Astrocyte of the cerebellum (primary cell): Measurements from ENCODE around the gene SMIM33.

Source experiments
- DNase-seq: peaks from one replicate; pipeline ENCODE4 v3.0.0-alpha.2; 2011; ENCODE audit warnings: low read depth
- H3K4me3 ChIP-seq: 2 replicates; pipeline ENCODE4 v1.5.1; 2011; ENCODE audit warnings: mild to moderate bottlenecking, low read depth, low read length, moderate library complexity
- in situ Hi-C: cut with HindIII; loops from 2 replicates; pipeline ENCODE4 v1.10.0; 2017; ENCODE audit warnings: low sequenced_read_pairs
- TF ChIP-seq, protein P1 (sequence below): IDR thresholded peaks from 2 replicates; pipeline ENCODE4 v1.5.1; 2012; ENCODE audit warnings: low read length, low read depth, moderate library complexity, mild to moderate bottlenecking; ENCODE audit errors: missing control alignments

The SMIM33 gene

DNA sequence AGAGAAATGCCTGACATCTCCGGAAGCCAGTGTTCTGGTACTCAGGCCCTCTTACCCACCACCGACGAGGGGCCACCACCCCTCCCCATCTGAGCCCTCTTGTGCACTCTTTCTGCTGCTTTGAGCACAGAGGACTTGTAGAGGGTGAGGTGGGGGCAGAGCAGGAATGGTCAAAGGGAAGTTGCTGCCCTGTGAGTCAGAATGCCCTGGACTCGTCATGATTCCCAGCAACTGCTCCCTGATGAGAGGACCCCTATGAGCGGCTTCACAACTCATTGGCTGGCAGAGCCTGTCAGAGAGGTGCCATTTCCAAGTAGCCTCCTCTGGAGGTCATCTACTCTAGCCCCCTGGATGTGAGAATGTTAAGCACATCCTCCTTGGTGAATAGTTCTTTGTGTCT lies 9.1 kb upstream of the SMIM33 start:
- TF ChIP-seq, protein P1, sequence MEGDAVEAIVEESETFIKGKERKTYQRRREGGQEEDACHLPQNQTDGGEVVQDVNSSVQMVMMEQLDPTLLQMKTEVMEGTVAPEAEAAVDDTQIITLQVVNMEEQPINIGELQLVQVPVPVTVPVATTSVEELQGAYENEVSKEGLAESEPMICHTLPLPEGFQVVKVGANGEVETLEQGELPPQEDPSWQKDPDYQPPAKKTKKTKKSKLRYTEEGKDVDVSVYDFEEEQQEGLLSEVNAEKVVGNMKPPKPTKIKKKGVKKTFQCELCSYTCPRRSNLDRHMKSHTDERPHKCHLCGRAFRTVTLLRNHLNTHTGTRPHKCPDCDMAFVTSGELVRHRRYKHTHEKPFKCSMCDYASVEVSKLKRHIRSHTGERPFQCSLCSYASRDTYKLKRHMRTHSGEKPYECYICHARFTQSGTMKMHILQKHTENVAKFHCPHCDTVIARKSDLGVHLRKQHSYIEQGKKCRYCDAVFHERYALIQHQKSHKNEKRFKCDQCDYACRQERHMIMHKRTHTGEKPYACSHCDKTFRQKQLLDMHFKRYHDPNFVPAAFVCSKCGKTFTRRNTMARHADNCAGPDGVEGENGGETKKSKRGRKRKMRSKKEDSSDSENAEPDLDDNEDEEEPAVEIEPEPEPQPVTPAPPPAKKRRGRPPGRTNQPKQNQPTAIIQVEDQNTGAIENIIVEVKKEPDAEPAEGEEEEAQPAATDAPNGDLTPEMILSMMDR, result no peak
- in situ Hi-C loops, result no loop called here
- no peak overlapping the region for H3K4me3 ChIP-seq
- DNase-seq, result no peak

- H3K4me3 ChIP-seq, result no peak within 1 kb of the TSS
- no peak for DNase-seq
- in situ Hi-C loops, result no loop called here
- TF ChIP-seq, protein P1, result no peak
Measured at GRCh38 chr5:139462586-139463276, 8.1 kb upstream of the SMIM33 start, which contains the start of gene ECSCR. Gene ECSCR, minus strand, starts transcription at chr5:139462743. Its CDS starts 73 bp downstream, at chr5:139462670.

DNA sequence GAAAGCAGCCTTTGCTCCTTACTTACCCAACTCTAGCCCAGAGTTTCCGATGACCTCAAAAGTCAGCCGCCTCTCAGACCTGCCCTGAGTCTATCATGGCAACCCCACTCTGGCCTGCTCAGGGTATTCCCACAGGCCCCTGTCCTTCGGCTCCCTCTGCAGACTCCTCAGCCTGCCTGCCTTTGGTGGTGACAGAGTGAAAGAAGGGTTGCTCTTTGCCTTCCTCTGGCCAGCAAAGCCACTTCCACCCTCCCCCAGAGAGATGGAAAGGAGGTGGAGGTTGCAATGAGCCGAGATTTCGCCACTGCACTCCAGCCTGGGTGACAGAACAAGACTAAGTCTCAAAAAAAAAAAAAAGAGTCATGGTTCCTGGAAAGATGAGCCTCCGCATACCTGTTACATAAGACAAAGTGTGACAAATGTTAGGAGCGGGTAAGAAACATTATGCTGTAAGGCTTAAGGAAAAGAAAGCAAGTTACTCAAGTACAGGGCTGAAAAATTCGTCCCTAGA lies 2.3 kb upstream of the SMIM33 start:
- no peak for DNase-seq
- in situ Hi-C loops, result no loop called here
- H3K4me3 ChIP-seq, result no peak overlapping the region
- TF ChIP-seq, protein P1, result no peak

GRCh38 chr5:139472386-139473030 lies 1.7 kb downstream of the SMIM33 start:
- no peak for DNase-seq
- H3K4me3 ChIP-seq, result no peak overlapping the region
- in situ Hi-C loops, result no loop called here
- TF ChIP-seq, protein P1, result no peak

GRCh38 chr5:139473105-139473504 lies 2.3 kb downstream of the SMIM33 start:
- in situ Hi-C loops, result no loop called here
- TF ChIP-seq, protein P1, result no peak
- no peak for DNase-seq

GRCh38 chr5:139473565-139473964 lies 2.8 kb downstream of the SMIM33 start:
- H3K4me3 ChIP-seq, result no peak overlapping the region
- in situ Hi-C loops, result no loop called here
- no peak for DNase-seq
- TF ChIP-seq, protein P1, result no peak

More at GRCh38 chr5:139473105-139473504, 2.3 kb downstream of the SMIM33 start:
- H3K4me3 ChIP-seq, result no peak overlapping the region
